Femur (tissue), 1 donor: ENCODE data around the gene STRIP2.
"Not testable (repeated sequence)": the region's sequence is repeated elsewhere in the genome, so short reads cannot be mapped to it uniquely, and the experiment has no call there.

ENCODE experiments used
- DNase-seq: peaks from one replicate; pipeline ENCODE4 v3.0.0-alpha.2; 2017

The STRIP2 gene

GRCh38 chr7:129497156-129497555, 62.9 kb downstream of the STRIP2 start:
- no peak for DNase-seq

DNA sequence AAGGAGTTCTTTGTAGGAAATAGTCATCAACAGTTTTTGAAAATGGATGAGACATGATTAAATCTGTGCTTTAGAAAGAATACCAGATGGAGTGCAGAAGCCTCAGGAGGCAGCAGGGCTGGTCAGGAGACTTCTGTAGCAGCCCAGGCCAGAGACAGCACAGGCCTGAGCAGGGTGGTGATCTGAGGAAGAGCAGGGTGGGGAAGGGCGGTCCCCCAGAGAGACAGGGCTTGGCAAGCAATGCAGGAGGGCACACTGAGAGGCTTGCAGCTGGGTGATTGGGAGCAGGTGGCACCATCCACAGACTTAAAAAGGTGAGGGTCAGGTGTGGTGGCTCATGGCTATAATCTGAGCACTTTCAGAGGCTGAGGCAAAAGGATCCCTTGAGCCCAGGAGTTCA, 63.8 kb downstream of the STRIP2 start:
- DNase-seq, result no peak

DNA sequence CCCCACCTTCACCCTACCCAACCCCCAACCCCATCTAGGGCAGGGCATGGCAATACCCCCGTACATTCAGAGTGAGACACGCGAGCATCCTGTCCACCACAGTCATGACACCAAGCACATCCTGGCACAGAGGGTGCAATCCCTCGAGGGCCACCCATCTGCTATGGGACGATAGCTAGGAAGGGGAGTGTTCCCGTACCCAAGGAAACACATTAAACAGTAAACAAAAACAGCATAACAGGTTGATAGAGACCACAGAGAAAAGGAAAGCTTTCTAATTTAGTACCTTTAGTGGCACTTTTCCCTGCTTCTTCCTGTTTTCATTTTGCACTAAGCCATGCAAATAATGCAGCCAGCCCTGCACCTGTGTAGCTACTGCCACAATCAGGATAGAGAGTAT, 65.8 kb downstream of the STRIP2 start:
- no peak for DNase-seq

DNA sequence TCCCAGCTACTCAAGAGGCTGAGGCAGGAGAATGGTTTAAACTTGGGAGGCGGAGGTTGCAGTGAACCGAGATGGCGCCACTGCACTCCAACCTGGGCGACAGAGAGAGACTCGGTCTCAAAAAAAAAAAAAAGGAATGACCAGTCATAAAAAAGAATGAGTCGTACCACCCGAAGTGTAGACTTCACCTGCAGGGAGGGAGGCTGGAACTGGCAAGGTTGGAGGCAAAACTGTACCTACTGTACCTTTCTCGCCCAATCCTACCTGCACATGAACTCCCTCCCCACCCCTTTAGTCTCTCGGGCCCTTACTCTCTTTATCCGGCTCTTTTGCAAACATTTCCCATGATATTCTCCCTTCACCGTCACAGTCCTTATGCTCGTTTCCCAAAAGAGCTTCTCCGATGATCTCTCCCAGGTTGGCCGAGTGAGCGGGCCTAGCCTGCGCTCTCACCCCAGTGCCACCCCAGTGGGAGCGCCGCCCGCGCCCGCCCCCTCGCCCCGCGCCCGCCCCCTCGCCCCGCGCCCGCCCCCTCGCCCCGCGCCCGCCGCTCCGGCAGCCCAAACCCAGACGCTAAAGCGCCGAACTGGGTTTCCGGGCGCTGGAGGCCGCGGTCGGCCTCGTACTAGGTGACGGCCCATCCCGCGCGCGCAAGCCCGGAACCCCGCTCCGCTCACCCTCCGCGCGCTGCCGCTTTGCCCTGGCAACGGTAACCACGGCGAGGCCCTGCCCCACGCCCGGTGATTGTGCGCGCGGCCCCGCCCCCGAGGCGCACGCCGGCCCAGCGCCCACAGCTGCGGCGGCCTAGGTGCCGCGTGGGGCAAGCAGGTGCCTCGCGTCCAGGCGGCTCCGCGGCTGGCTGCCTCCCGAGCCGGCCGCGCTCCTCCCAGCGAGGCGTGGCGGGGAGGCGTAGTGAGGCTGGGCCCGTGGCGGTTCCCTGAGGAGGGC, 67.8 kb downstream of the STRIP2 start, which contains the start of gene SMKR1:
Gene SMKR1 (plus strand): TSS at position 772 of the 948 bp plus-strand sequence. CDS start 294 bp downstream, outside the sequence.
- peak; percentile 81 for DNase-seq

GRCh38 chr7:129502708-129503685, 68.8 kb downstream of the STRIP2 start:
- no peak for DNase-seq

DNA sequence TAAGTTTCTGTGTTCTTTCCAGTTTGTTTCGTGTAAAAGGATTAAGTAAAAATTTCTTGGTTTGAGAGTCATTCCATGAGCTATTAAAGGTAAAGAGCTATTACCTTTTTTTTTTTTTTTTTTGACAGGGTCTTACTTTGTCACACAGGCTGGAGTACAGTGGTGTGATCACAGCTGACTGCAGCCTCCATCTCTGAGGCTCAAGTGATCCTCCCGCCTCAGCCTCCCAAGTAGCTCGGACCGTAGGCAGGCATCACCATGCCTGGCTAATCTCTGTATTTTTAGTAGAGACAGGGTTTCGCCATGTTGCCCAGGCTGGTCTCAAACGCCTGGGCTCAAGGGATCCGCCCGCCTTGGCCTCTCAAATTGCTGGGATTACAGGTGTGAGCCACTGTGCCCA, 69.5 kb downstream of the STRIP2 start:
- DNase-seq, result no peak

- no peak for DNase-seq
These were observed 78.0 kb downstream of the STRIP2 start for GRCh38 chr7:129512192-129512591.

- DNase-seq, result no peak
These were observed 79.3 kb downstream of the STRIP2 start for GRCh38 chr7:129513546-129513945.

DNA sequence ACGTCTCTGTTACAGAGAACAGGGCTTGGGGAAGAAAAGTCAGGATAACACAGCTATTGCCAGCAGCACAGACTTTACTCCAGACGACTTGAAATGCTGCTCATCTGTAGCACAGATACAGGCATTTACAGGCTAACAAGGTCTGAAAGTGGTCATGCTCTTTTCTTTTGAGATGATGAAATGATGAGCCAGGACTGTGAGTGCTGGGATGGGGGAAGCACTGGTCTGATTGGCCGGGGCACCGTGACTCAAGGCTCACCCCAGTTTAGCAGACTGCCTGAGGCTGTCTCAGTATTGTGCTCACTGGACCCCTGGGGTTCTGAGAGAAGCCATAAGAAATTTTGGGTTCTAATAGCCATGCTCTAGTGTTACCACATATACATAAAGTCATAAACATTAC, 80.5 kb downstream of the STRIP2 start:
- no peak for DNase-seq

GRCh38 chr7:129515381-129515780, 81.1 kb downstream of the STRIP2 start:
- DNase-seq, result no peak

DNA sequence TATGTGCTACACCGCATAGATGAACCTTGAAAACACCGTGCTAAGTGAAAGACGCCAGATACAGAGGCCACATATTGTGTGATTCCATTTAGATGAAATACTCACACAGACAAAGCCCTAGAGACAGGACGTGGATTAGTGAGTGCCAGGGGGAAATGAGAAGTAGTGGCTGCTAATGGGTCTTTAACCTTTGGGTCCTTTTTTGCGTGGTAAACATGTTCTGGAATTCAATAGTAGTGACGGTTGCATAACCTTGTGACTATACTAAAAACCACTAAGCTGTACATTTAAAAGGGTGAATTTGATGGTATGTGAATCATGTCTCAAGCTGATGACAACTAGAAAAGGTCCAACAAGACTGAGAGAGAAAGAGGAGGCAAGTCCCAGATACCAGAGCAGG, 83.7 kb downstream of the STRIP2 start:
- no peak for DNase-seq

- no peak for DNase-seq
These were observed 85.2 kb downstream of the STRIP2 start for GRCh38 chr7:129519464-129519863.

- DNase-seq, result peak; percentile 31
These were observed 88.1 kb downstream of the STRIP2 start for GRCh38 chr7:129522088-129522970.

- no peak for DNase-seq
These were observed 88.7 kb downstream of the STRIP2 start for GRCh38 chr7:129522971-129523340.

- no peak for DNase-seq
These were observed 89.7 kb downstream of the STRIP2 start for GRCh38 chr7:129523924-129524323.

- DNase-seq, result not testable (repeated sequence)
These were observed 90.2 kb downstream of the STRIP2 start for GRCh38 chr7:129524405-129524804.

DNA sequence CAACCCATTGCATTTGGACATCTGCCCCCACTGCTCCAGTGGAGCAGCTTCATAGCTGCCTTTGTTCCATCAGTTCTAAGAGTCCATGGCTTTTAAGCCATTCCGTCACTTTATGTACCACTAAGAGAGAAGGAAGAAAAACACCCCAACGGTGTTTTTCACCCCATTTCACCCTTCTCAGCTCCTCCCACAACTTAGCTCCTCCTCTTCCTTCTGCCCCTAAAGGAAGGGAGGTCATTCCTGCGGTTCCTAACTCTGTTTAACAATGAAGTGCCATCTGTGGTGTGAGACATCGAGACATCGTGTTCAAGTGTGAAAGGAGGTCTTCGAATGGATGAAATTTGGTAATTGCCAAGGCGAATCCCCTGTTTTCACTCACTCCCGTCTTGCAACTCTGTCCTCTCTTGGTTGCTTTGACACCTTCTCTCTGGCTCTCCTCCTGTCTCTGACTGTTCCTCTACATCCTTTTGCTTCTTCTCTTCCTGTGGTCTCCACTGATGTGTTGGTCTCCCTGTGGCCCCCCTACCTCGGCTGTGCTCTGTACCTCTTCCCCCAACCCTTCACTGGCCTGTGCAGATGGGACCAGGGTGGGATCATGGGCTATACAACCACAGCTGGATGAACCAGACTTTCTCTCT, 91.1 kb downstream of the STRIP2 start:
- DNase-seq, result no peak

DNA sequence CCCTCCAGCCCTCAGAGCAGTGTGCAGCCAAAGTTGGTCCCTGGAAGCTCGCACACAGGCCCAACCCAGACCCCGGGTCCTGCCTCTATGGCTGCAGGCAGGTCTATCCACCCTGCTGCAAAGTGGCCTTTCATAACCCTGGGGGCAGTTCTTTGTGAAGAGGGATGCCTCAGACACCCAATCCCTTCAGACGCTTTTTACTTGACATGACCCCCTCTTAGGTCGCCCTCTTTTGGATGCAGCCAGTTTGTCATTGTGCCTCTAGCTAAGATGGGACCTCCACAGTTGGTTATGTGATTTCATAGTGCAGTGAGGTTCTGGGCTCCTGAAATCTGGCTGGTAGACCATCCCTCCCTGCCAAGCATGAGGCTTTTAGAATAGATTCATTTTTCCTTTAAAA, 95.4 kb downstream of the STRIP2 start:
- no peak for DNase-seq

DNA sequence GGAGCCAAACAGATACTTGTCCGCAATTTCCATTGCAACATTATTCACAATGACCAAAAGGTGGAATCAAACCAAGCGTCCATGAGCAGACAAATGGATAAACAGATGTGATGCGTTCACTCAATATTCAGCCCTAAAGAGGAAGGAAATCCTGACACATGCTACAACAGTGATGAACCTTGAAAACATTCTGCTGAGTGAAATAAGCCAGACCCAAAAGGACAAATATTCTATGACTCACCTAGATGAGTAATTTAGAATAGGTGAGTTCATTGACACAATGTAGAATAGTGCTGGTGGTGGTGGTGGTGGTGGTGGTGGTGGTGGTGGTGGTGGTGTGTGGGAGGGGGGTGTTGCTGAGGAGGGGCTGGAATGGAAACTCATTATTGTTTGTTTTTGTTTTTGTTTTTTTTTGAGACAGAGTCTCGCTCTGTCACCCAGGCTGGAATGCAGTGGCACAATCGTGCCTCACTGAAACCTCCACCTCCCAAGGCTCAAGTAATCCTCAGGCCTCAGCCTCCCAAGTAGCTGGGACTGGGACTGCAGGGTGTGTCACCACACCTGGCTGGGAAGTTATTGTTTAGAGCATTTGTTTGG, 96.7 kb downstream of the STRIP2 start:
- no peak for DNase-seq

DNA sequence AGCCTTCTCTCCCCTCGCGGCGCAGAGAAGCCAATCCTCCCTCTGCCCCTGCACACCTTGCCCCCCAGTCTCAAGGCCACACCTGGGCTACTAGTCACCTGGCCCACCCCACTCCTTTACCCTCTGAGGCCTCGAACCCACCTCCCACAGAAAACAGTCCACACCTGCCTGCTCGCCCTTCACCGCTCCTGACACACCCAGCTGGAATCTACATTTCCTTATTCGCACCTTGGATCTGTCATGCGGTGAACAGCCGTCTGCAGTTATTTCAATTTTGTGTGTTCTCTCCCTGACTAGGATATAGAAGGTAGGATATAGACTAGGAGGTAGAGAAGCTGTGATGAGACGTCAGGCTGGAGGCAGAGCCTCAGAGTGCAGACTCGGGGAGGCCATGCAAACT, 97.5 kb downstream of the STRIP2 start:
- DNase-seq, result no peak

DNA sequence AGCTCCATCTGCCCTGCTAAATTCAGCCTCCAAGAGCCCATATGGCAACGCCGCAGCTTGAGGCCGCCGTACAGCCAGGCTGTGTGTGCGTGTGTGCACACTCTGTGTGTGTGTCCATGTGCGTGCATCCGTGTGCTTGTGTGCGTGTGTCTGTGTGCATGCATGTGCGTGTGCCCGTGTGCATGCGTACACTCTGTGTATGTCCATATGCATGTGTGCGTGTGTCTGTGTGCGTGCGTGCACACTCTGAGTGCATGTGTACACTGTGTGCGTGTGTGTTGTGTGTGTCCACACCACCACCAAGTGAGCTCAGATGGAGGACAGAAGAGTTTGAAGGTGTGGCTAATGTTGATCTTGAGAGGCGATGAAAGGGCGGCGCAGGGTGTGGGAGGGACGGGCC, 98.1 kb downstream of the STRIP2 start:
- no peak for DNase-seq
